Measurements from ENCODE around the gene WARS2.

WARS2 gene

GRCh38 chr1:119026956-119027355 is 113.5 kb downstream of the WARS2 start:
- DNase-seq (ENCODE audit: low read depth in 3 of 3) = no peak

- DNase-seq (ENCODE audit: low read depth in 3 of 3) = no peak
Observed at GRCh38 chr1:119015547-119015946, 124.9 kb downstream of the WARS2 start.

GRCh38 chr1:119012383-119012782 is 128.1 kb downstream of the WARS2 start:
- no peak for DNase-seq (ENCODE audit: low read depth in 3 of 3)

- DNase-seq (ENCODE audit: low read depth in 3 of 3) = no peak
Observed at GRCh38 chr1:119011706-119012105, 128.7 kb downstream of the WARS2 start.

GRCh38 chr1:119011116-119011515 is 129.3 kb downstream of the WARS2 start:
- no peak for DNase-seq (ENCODE audit: low read depth in 3 of 3)

- DNase-seq (ENCODE audit: low read depth in 3 of 3) = no peak
Observed at GRCh38 chr1:119010201-119010600, 130.3 kb downstream of the WARS2 start.

GRCh38 chr1:119009312-119009655 is 131.2 kb downstream of the WARS2 start:
- no peak for DNase-seq (ENCODE audit: low read depth in 3 of 3)

GRCh38 chr1:119008483-119009311 is 131.8 kb downstream of the WARS2 start:
- no peak for DNase-seq (ENCODE audit: low read depth in 3 of 3)

GRCh38 chr1:119007670-119008482 is 132.6 kb downstream of the WARS2 start:
- DNase-seq (ENCODE audit: low read depth in 3 of 3) = no peak

- no peak for DNase-seq (ENCODE audit: low read depth in 3 of 3)
Observed at GRCh38 chr1:119007339-119007669, 133.1 kb downstream of the WARS2 start.

GRCh38 chr1:119006406-119007279 is 133.8 kb downstream of the WARS2 start:
- no peak for DNase-seq (ENCODE audit: low read depth in 3 of 3)

GRCh38 chr1:119005724-119006405 is 134.6 kb downstream of the WARS2 start:
- DNase-seq (ENCODE audit: low read depth in 3 of 3) = no peak

GRCh38 chr1:119004781-119005180 is 135.7 kb downstream of the WARS2 start:
- DNase-seq (ENCODE audit: low read depth in 3 of 3) = no peak

- DNase-seq (ENCODE audit: low read depth in 3 of 3) = no peak
Observed at GRCh38 chr1:119004129-119004527, 136.3 kb downstream of the WARS2 start.

GRCh38 chr1:119003413-119004128 is 136.9 kb downstream of the WARS2 start:
- DNase-seq (ENCODE audit: low read depth in 3 of 3) = no peak

- no peak for DNase-seq (ENCODE audit: low read depth in 3 of 3)
Observed at GRCh38 chr1:119002028-119002686, 138.3 kb downstream of the WARS2 start.

GRCh38 chr1:119001181-119002027 is 139.0 kb downstream of the WARS2 start:
- no peak for DNase-seq (ENCODE audit: low read depth in 3 of 3)

- DNase-seq (ENCODE audit: low read depth in 3 of 3) = no peak
Observed at GRCh38 chr1:119000371-119001180, 139.9 kb downstream of the WARS2 start.

All from stimulated activated CD4-positive, alpha-beta T cell treated with anti-CD3 and anti-CD28 coated beads, TNF-alpha, amount 100 ng/mL, for 24 hours (primary cell).